Tibial nerve (tissue), 4 donors: Measurements from ENCODE around the gene NME7. TPM values are rescaled to one million over a fixed set of nuclear protein-coding genes. Genes with fewer than 3 reads are reported as not detected.
"Not testable (repeated sequence)": the region's sequence is repeated elsewhere in the genome, so short reads cannot be mapped to it uniquely, and the experiment has no call there.

Source experiments
- DNase-seq, 2 donors: peaks; one replicate each; pipeline ENCODE4 v3.0.0-alpha.2; 2019; ENCODE audit warnings: low spot score in 2 of 2
- H3K27ac ChIP-seq, 4 donors: fragments of 200-600 bp; sonication (generic) in 3 of 4; one replicate each; pipeline ENCODE4 v1.5.1; 2017 to 2019; ENCODE audit warnings: mild to moderate bottlenecking in 1 of 4
- H3K27me3 ChIP-seq, 2 donors: fragments of 200-600 bp; sonication (generic) in 1 of 2; one replicate each; pipeline versions ENCODE4 v1.5.1 to v1.6.0; 2017 to 2019
- H3K36me3 ChIP-seq, 3 donors: fragments of 200-600 bp; sonication (generic); one replicate each; pipeline ENCODE4 v1.5.1; 2018 to 2019
- H3K4me1 ChIP-seq, 4 donors: fragments of 200-600 bp; sonication (generic) in 3 of 4; one replicate each; pipeline ENCODE4 v1.5.1; 2017 to 2019
- H3K4me3 ChIP-seq, 4 donors: fragments of 200-600 bp; sonication (generic) in 3 of 4; one replicate each; pipeline ENCODE4 v1.5.1; 2017 to 2019; ENCODE audit warnings: mild to moderate bottlenecking in 1 of 4, moderate library complexity in 1 of 4
- H3K9me3 ChIP-seq, 4 donors: fragments of 200-600 bp; sonication (generic) in 3 of 4; one replicate each; pipeline ENCODE4 v1.5.1; 2017 to 2019
- EP300 ChIP-seq, 2 donors: sonication (generic); formaldehyde crosslinking; IDR thresholded peaks; one replicate each; pipeline ENCODE4 v1.6.1; 2017; ENCODE audit warnings: antibody characterized with exemption in 2 of 2, mild to moderate bottlenecking in 1 of 2
- POLR2A ChIP-seq, 2 donors: fragments of 450-650 bp; IDR thresholded peaks; one replicate each; pipeline ENCODE4 v1.6.1; 2017; ENCODE audit warnings: antibody characterized with exemption in 2 of 2, mild to moderate bottlenecking in 2 of 2, moderate library complexity in 2 of 2
- WGBS, 2 donors: methylation state at CpG; one replicate each; pipeline ENCODE4 v1.1.5; 2018; 5-methylcytosine and 5-hydroxymethylcytosine counted together
- total RNA-seq, 4 donors: library from RNA; depleted of rRNA; stranded (reverse); fragments of >200 nt; gene quantifications; one replicate each; pipeline ENCODE4 v1.1.0, GENCODE V29; 2016
- TF ChIP-seq, protein P1 (sequence below), 5 experiments: fragments of 200-600 bp in 3 of 5; fragments of 450-650 bp in 2 of 5; sonication (generic) in 3 of 5; IDR thresholded peaks; one replicate each; pipeline ENCODE4 v1.5.1; 2016 to 2019; ENCODE audit warnings: antibody characterized with exemption in 5 of 5, mild to moderate bottlenecking in 3 of 5, moderate library complexity in 2 of 5

Gene NME7
- total RNA-seq, 4 donors from 2014 or later, result 8.2 to 26.2 (median 17.5) TPM

DNA sequence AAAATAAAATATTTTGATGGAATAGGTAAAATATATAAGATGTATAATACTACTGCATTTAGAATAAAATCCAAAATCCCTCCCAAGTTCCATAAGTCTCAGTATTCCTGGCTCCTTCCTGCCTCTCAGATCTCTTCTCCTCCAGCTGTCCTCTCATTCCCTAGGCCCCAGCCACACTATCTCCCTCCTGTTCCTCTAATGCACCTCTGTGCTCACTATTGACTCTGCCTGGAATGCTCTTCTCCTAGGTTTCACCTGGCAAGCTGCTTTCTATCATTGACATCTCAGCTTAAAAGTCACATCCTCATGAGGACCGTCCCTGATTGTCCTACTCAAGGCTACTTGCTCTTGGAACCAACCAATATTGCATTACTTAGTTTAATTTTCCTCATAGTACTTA is 7.2 kb downstream of the NME7 start:
- no peak for DNase-seq
- Histone ChIP-seq H3K4me3 (no peak overlapping the region), H3K27ac (no peak overlapping the region), H3K4me1 (no peaks in the 10 kb centered on the region), H3K36me3 (peaks cover 0 to 4% (median 0%) of the 10 kb centered on the region in 3 donors), H3K27me3 (no peaks in the 10 kb centered on the region), H3K9me3 (no peaks in the 10 kb centered on the region)
- WGBS, 2 donors, result 93 to 96% methylated on average over 1 of the region's 1 CpG
- TF ChIP-seq EP300 (IDR thresholded peaks at IDR 0.05), result no peak
- TF ChIP-seq POLR2A (IDR thresholded peaks at IDR 0.05), result no peak
- TF ChIP-seq, protein P1, sequence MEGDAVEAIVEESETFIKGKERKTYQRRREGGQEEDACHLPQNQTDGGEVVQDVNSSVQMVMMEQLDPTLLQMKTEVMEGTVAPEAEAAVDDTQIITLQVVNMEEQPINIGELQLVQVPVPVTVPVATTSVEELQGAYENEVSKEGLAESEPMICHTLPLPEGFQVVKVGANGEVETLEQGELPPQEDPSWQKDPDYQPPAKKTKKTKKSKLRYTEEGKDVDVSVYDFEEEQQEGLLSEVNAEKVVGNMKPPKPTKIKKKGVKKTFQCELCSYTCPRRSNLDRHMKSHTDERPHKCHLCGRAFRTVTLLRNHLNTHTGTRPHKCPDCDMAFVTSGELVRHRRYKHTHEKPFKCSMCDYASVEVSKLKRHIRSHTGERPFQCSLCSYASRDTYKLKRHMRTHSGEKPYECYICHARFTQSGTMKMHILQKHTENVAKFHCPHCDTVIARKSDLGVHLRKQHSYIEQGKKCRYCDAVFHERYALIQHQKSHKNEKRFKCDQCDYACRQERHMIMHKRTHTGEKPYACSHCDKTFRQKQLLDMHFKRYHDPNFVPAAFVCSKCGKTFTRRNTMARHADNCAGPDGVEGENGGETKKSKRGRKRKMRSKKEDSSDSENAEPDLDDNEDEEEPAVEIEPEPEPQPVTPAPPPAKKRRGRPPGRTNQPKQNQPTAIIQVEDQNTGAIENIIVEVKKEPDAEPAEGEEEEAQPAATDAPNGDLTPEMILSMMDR (IDR thresholded peaks at IDR 0.05), result no peak

DNA sequence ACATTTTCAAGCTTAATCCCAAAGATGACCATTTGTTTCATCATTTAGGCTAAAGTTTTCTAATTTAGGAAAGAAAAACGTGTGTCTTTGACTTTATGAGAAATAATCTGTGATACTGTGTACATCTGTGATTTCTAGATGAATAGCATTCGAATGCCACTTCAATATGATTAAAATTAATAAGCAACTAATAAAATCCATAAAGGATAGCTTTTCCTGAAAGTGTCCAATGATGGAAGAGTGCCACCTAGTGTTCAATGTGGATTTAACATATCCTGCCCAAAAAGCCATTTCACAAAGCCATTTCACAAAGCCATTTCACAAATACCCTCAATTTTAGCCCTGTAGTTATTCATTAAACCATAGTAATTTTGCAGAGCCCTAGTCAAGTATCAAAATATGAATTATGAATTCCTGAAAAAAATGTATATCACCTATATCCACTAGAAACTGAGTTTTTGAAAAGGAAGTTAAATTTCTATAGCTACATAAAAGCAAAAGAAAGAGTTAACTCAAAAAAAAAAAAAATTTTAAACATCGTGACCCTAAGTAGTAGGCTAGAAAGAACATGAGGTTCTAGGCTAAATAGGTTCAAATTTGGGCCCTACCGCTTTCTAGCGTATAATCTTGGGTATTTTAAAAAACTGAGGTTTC is 19.1 kb downstream of the NME7 start:
- Histone ChIP-seq H3K27ac (no peak overlapping the region), H3K27me3 (no peaks in the 10 kb centered on the region), H3K4me3 (no peak overlapping the region), H3K36me3 (no peaks in the 10 kb centered on the region), H3K9me3 (peaks cover 0 to 9% (median 0%) of the 10 kb centered on the region in 4 donors), H3K4me1 (no peaks in the 10 kb centered on the region)
- TF ChIP-seq, protein P1 (IDR thresholded peaks at IDR 0.05), result peak; percentile 66 to 83 (median 80)
- no peak for TF ChIP-seq EP300 (IDR thresholded peaks at IDR 0.05)
- 37 to 40% methylated on average over 5 of the region's 5 CpGs for WGBS, 2 donors
- DNase-seq, result peak in 1 of 2 donors; percentile 62

DNA sequence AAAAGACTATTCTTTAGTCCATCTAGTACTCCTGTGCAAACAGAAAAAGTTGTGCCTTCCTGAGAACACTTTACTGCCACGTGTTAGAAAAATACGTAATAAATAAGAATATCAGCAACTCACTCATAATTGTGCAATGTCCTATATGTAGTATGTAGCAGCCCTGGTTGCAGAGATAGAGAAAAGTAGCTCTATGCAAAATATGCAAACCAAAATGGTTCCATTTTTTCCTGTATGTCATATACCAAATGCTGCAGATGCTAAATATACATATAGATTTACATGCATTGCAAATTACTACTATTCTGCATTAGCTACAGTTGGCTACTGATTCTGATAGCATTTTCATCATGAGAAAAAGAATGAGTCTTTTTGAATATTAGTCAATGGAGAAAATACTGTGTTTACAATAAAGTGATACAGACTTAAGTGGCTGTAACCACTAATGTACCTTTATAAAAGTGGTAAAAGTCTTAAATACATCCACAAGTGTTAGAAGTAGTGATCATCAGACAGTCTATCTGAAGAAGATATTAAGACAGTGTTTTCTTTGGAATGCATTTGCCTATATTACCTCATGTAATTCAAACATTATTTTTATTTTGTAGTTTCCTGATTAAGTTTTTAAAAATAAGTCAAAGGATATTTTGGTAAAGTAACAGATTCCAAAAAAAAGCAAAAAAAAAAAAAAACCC is 19.8 kb downstream of the NME7 start:
- Histone ChIP-seq H3K36me3 (no peaks in the 10 kb centered on the region), H3K9me3 (peaks cover 0 to 2% (median 0%) of the 10 kb centered on the region in 4 donors), H3K27me3 (no peaks in the 10 kb centered on the region), H3K27ac (no peak overlapping the region), H3K4me1 (no peaks in the 10 kb centered on the region), H3K4me3 (no peak overlapping the region)
- no peak for TF ChIP-seq EP300 (IDR thresholded peaks at IDR 0.05)
- WGBS, 2 donors, result 81 to 82% methylated on average over 2 of the region's 2 CpGs
- no peak for DNase-seq

DNA sequence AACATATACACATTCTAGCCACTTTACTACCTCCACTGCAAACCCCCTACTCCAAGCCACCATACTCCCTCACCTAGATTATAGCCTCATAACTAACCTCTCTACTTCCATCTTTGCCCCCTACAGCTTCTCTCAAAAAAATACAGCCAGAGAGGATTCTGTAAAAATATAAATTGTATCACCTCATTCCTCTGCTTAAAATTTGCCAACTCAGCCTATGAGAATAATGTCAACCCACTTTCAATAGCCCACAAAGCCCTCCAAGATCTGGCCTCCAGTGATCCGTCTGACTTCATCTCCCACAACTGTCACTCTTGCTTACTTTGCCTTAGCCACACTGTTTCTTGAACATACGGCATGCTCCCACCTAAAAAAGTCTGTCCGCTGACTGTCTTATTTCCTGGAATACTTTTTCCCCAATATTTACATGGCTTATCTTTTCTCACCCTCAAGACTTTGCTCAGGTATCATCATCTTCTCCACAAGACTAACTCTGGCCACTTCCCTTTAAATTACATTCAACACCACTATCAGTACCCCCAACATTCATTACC is 21.5 kb downstream of the NME7 start:
- 91 to 100% methylated on average over 3 of the region's 3 CpGs for WGBS, 2 donors
- DNase-seq, result no peak
- Histone ChIP-seq H3K36me3 (no peaks in the 10 kb centered on the region), H3K4me1 (no peaks in the 10 kb centered on the region), H3K27ac (no peak overlapping the region), H3K4me3 (no peak overlapping the region), H3K9me3 (no peaks in the 10 kb centered on the region), H3K27me3 (no peaks in the 10 kb centered on the region)
- no peak for TF ChIP-seq EP300 (IDR thresholded peaks at IDR 0.05)
- no peak for TF ChIP-seq POLR2A (IDR thresholded peaks at IDR 0.05)
- TF ChIP-seq, protein P1 (IDR thresholded peaks at IDR 0.05), result no peak

DNA sequence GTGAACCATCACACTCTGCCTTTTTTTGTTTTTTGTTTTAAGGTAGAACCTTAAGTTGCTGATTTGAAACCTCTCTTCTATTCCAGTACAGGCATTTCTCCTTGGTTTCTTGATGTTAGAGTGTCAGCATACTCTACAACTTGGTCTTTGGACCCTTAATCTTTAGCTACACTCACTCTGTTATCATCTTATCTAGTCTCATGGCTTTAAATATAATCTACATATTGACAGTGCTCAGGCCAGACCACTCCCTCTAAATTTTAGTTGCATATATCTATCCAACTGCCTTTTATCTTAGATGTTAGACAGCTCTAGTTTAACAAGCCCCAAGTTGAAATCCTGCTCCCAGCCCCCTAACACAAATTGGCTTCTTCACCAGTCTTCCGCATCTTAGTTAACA is 22.1 kb downstream of the NME7 start:
- Histone ChIP-seq H3K36me3 (no peaks in the 10 kb centered on the region), H3K9me3 (no peaks in the 10 kb centered on the region), H3K27ac (no peak overlapping the region), H3K27me3 (no peaks in the 10 kb centered on the region), H3K4me3 (no peak overlapping the region), H3K4me1 (no peaks in the 10 kb centered on the region)
- WGBS, 2 donors, result 95 to 100% methylated on average over 1 of the region's 1 CpG
- no peak for DNase-seq
- TF ChIP-seq, protein P1 (IDR thresholded peaks at IDR 0.05), result no peak
- TF ChIP-seq EP300 (IDR thresholded peaks at IDR 0.05) (no peak), POLR2A (IDR thresholded peaks at IDR 0.05) (no peak)

DNA sequence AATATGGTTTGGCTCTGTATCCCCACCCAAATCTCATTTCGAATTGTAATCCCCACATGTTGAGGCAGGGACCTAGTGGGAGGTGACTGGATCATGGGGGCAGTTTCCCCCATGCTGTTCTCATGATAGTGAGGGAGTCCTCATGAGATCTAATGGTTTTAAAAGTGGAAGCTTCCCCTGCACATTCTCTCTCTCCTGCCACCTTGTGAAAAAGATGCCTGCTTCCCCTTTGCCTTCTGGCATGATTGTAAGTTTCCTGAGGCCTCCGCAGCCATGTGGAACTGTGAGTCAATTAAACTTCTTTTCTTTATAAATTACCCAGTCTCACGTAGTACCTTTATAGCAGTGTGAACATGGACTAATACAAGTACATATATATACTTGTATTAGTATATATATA is 25.5 kb downstream of the NME7 start:
- H3K27me3 ChIP-seq, DNase-seq, H3K4me3 ChIP-seq, H3K27ac ChIP-seq, H3K9me3 ChIP-seq, H3K36me3 ChIP-seq, H3K4me1 ChIP-seq: not testable (repeated sequence)
- WGBS, 2 donors, result 85 to 96% methylated on average over 3 of the region's 3 CpGs
